Spleen (tissue), 11 donors: ENCODE measurements around the gene TSPAN9. TPM values are rescaled to one million over a fixed set of nuclear protein-coding genes. Genes with fewer than 3 reads are reported as not detected.

Experiments
- DNase-seq: peaks from one replicate; pipeline ENCODE4 v3.0.0-alpha.2; 2020
- H3K27ac ChIP-seq, 8 donors: fragments of 200-600 bp; sonication (generic) in 7 of 8; 1 replicate in 4 of 8; 2 replicates in 4 of 8; pipeline versions ENCODE4 v1.5.0 to v1.8.0; 2016 to 2021; ENCODE audit warnings: inconsistent platforms in 4 of 8, mild to moderate bottlenecking in 4 of 8, moderate library complexity in 1 of 8
- H3K27me3 ChIP-seq, 7 donors: fragments of 200-600 bp; sonication (generic) in 6 of 7; replicated peaks in 1 of 7; 1 replicate in 4 of 7; 2 replicates in 3 of 7; pipeline versions ENCODE4 v1.5.0 to v1.8.0; 2016 to 2021; ENCODE audit warnings: inconsistent platforms in 3 of 7, mild to moderate bottlenecking in 1 of 7
- H3K36me3 ChIP-seq, 6 donors: fragments of 200-600 bp; sonication (generic) in 5 of 6; 1 replicate in 4 of 6; 2 replicates in 2 of 6; pipeline versions ENCODE4 v1.5.0 to v1.8.0; 2016 to 2021; ENCODE audit warnings: inconsistent platforms in 2 of 6
- H3K4me1 ChIP-seq, 6 donors: fragments of 200-600 bp; sonication (generic) in 5 of 6; 1 replicate in 3 of 6; 2 replicates in 3 of 6; pipeline versions ENCODE4 v1.5.0 to v1.8.0; 2016 to 2021; ENCODE audit warnings: inconsistent platforms in 3 of 6
- H3K4me3 ChIP-seq, 8 donors: fragments of 200-600 bp; sonication (generic) in 7 of 8; 1 replicate in 4 of 8; 2 replicates in 4 of 8; pipeline versions ENCODE4 v1.5.0 to v1.8.0; 2016 to 2021; ENCODE audit warnings: inconsistent platforms in 4 of 8, mild to moderate bottlenecking in 4 of 8, moderate library complexity in 2 of 8
- H3K9me3 ChIP-seq, 8 donors: fragments of 200-600 bp; sonication (generic) in 7 of 8; 1 replicate in 4 of 8; 2 replicates in 4 of 8; pipeline versions ENCODE4 v1.5.0 to v1.8.0; 2016 to 2021; ENCODE audit warnings: inconsistent platforms in 4 of 8
- CTCF ChIP-seq, 11 experiments: fragments of 200-600 bp in 7 of 11; fragments of 450-650 bp in 4 of 11; sonication (generic) in 4 of 11; IDR thresholded peaks in 8 of 11; conservative IDR thresholded peaks in 3 of 11; 1 replicate in 7 of 11; 2 replicates in 4 of 11; pipeline versions ENCODE4 v1.4.0 to v1.8.0; 2016 to 2021; ENCODE audit warnings: antibody characterized with exemption in 11 of 11, inconsistent platforms in 4 of 11, mild to moderate bottlenecking in 1 of 11
- POLR2A ChIP-seq, 3 donors: fragments of 450-650 bp; IDR thresholded peaks; one replicate each; pipeline ENCODE4 v1.5.1; 2017; ENCODE audit warnings: antibody characterized with exemption in 3 of 3, mild to moderate bottlenecking in 1 of 3
- POLR2AphosphoS5 ChIP-seq, 3 donors: sonication (generic); formaldehyde crosslinking; IDR thresholded peaks; one replicate each; pipeline ENCODE4 v1.5.1; 2017; ENCODE audit warnings: antibody characterized with exemption in 3 of 3
- WGBS, 5 donors: extraction: QIAGEN DNeasy Blood & Tissue Kit in 3 of 5; methylation state at CpG; one replicate each; pipeline versions ENCODE4 v1.1.5 to v1.1.7; 2013 to 2018; 5-methylcytosine and 5-hydroxymethylcytosine counted together
- intact Hi-C: fragments of 100-400 bp; cut with DNase I; formaldehyde crosslinking; loops from one replicate; pipeline ENCODE4 v1.15.0; 2023; ENCODE audit warnings: low total_unique reads
- polyA plus RNA-seq, 3 donors: library from polyadenylated mRNA; stranded (reverse); fragments of 200-250 nt; gene quantifications; one replicate each; pipeline ENCODE4 v1.2.1, GENCODE V29; 2013
- total RNA-seq, 7 donors: library from RNA; depleted of rRNA in 3 of 7; stranded (reverse); fragments of >200 nt in 3 of 7; fragmentation: NEBNext Ultra II Directional in 4 of 7; extraction: Animal tissue kit (Norgen Biotek cat#: 25700) in 4 of 7; gene quantifications; one replicate each; pipeline versions ENCODE4 v1.1.0 to v1.2.1, GENCODE V29; 2016 to 2021
- donor health status: healthy with polysubstance abuse.
- donor health status: DM: no; HTN: no; CAD: no; lungs with moderate emphysema.
- donor health status: DM: no; HTN: no; CAD: no.
- donor health status: Bipolar disorder and iron deficiency.
- donor health status: healthy.
- donor health status: DM: no; HTN: no; CAD: no.
- donor health status: DM: yes; HTN: yes; CAD: no.

Gene TSPAN9
- total and polyA plus RNA-seq, 10 donors: 3.6 to 51.1 (median 32.4) TPM

GRCh38 chr12:3090240-3091037 is 13.3 kb downstream of the TSPAN9 start:
- intact Hi-C loops: no loop called here
- no peaks in the 10 kb centered on the region for H3K9me3 ChIP-seq
- H3K4me1 ChIP-seq: peaks cover 0 to 21% (median 4%) of the 10 kb centered on the region in 6 donors
- DNase-seq: peak; percentile 67
- H3K4me3 ChIP-seq: no peak overlapping the region
- WGBS, 5 donors: 79 to 92% (median 87%) methylated on average over 16 to 17 of the region's 17 CpGs
- peak overlapping the region in 1 of 8 donors; percentile 0 for H3K27ac ChIP-seq
- TF ChIP-seq POLR2AphosphoS5 (IDR thresholded peaks at IDR 0.05): no peak
- TF ChIP-seq POLR2A (IDR thresholded peaks at IDR 0.05): no peak
- TF ChIP-seq CTCF (IDR thresholded peaks at IDR 0.05 in 8 of 11, conservative IDR thresholded peaks at IDR 0.05 in 3 of 11): no peak
- no peaks in the 10 kb centered on the region for H3K27me3 ChIP-seq
- no peaks in the 10 kb centered on the region for H3K36me3 ChIP-seq

- Histone ChIP-seq H3K27ac (no peak overlapping the region), H3K36me3 (no peaks in the 10 kb centered on the region), H3K9me3 (peaks cover 0 to 2% (median 0%) of the 10 kb centered on the region in 8 donors), H3K27me3 (no peaks in the 10 kb centered on the region), H3K4me1 (peaks cover 0 to 17% (median 3%) of the 10 kb centered on the region in 6 donors), H3K4me3 (no peak overlapping the region)
- TF ChIP-seq POLR2A (IDR thresholded peaks at IDR 0.05) (no peak), POLR2AphosphoS5 (IDR thresholded peaks at IDR 0.05) (no peak), CTCF (IDR thresholded peaks at IDR 0.05 in 8 of 11, conservative IDR thresholded peaks at IDR 0.05 in 3 of 11) (no peak)
- WGBS, 5 donors: 86 to 93% (median 89%) methylated on average over 6 to 7 of the region's 7 CpGs
- DNase-seq: no peak
- intact Hi-C loops: no loop called here
These were observed 13.8 kb downstream of the TSPAN9 start for GRCh38 chr12:3091038-3091319.

GRCh38 chr12:3091382-3092241 is 14.4 kb downstream of the TSPAN9 start:
- intact Hi-C loops: no loop called here
- no peak for DNase-seq

More at GRCh38 chr12:3091382-3092241, 14.4 kb downstream of the TSPAN9 start:
- TF ChIP-seq CTCF (IDR thresholded peaks at IDR 0.05 in 8 of 11, conservative IDR thresholded peaks at IDR 0.05 in 3 of 11) (no peak), POLR2A (IDR thresholded peaks at IDR 0.05) (no peak), POLR2AphosphoS5 (IDR thresholded peaks at IDR 0.05) (no peak)
- H3K4me1 ChIP-seq: peaks cover 0 to 21% (median 4%) of the 10 kb centered on the region in 6 donors
- no peaks in the 10 kb centered on the region for H3K36me3 ChIP-seq
- H3K27ac ChIP-seq: no peak overlapping the region
- WGBS, 5 donors: 74 to 90% (median 88%) methylated on average over 8 of the region's 8 CpGs
- no peak overlapping the region for H3K4me3 ChIP-seq
- no peaks in the 10 kb centered on the region for H3K27me3 ChIP-seq
- H3K9me3 ChIP-seq: peaks cover 0 to 6% (median 0%) of the 10 kb centered on the region in 8 donors
